HEK293 (cell line): ENCODE data around the gene ITGB6.

ENCODE experiments used
- CTCF ChIA-PET: fragments of 350-600 bp; formaldehyde crosslinking; extraction: SDS; loops from one replicate; lab custom pipeline; 2021; ENCODE audit warnings: antibody characterized with exemption; lab: Yijun Ruan, JAX
- POLR2A ChIA-PET: fragments of 300-600 bp; formaldehyde crosslinking; extraction: SDS; loops from one replicate; lab custom pipeline; 2020; ENCODE audit warnings: antibody characterized with exemption, inconsistent platforms; lab: Yijun Ruan, JAX
- H3K27ac ChIP-seq: fragments of 200-500 bp; sonication (Bioruptor generic); 2 replicates; pipeline ENCODE4 v1.5.1; 2014; ENCODE audit warnings: low read depth, low read length, control low read depth, inconsistent platforms; ENCODE audit errors: extremely low read depth
- H3K36me3 ChIP-seq, 2 experiments: fragments of 200-500 bp in 1 of 2; sonication (Bioruptor generic) in 1 of 2; 1 replicate in 1 of 2; 2 replicates in 1 of 2; pipeline ENCODE4 v1.5.1; 2014 to 2017; ENCODE audit warnings: inconsistent platforms in 2 of 2, low read length in 2 of 2; ENCODE audit not compliant: control insufficient read depth in 2 of 2, insufficient read depth in 1 of 2
- H3K4me1 ChIP-seq: fragments of 200-500 bp; sonication (Bioruptor generic); 2 replicates; pipeline ENCODE4 v1.5.1; 2014; ENCODE audit warnings: mild to moderate bottlenecking, low read length, inconsistent platforms; ENCODE audit not compliant: control insufficient read depth, insufficient read depth
- H3K4me3 ChIP-seq: 2 replicates; pipeline ENCODE4 v1.5.1; 2011; ENCODE audit warnings: low read depth, mild to moderate bottlenecking, control low read depth, low read length, moderate library complexity
- H3K9me3 ChIP-seq: fragments of 200-500 bp; sonication (Bioruptor generic); 2 replicates; pipeline ENCODE4 v1.5.1; 2014; ENCODE audit warnings: low read depth, low read length, inconsistent platforms; ENCODE audit not compliant: control insufficient read depth, insufficient read depth
- BCL11B ChIP-seq: fragments of 450-650 bp; formaldehyde crosslinking; IDR thresholded peaks from 2 replicates; pipeline ENCODE4 v1.5.1; 2016; ENCODE audit warnings: low read depth, missing biosample characterization, missing genetic modification characterization
- CTCF ChIP-seq: fragments of 450-650 bp; formaldehyde crosslinking; IDR thresholded peaks from 2 replicates; pipeline ENCODE4 v1.5.1; 2016; ENCODE audit warnings: missing biosample characterization, missing genetic modification characterization
- GLIS2 ChIP-seq: fragments of 450-650 bp; formaldehyde crosslinking; IDR thresholded peaks from 2 replicates; pipeline ENCODE4 v1.5.1; 2016; ENCODE audit warnings: missing biosample characterization, missing genetic modification characterization
- KLF8 ChIP-seq: fragments of 450-650 bp; formaldehyde crosslinking; IDR thresholded peaks from 2 replicates; pipeline ENCODE4 v1.5.1; 2016; ENCODE audit warnings: missing biosample characterization, missing genetic modification characterization
- OVOL3 ChIP-seq: fragments of 450-650 bp; formaldehyde crosslinking; IDR thresholded peaks from 2 replicates; pipeline ENCODE4 v1.5.1; 2016; ENCODE audit warnings: missing biosample characterization, missing genetic modification characterization
- PRDM10 ChIP-seq: fragments of 450-650 bp; formaldehyde crosslinking; IDR thresholded peaks from 2 replicates; pipeline ENCODE4 v1.5.1; 2016; ENCODE audit warnings: missing biosample characterization, missing genetic modification characterization
- SP3 ChIP-seq: fragments of 450-650 bp; formaldehyde crosslinking; IDR thresholded peaks from 2 replicates; pipeline ENCODE4 v1.5.1; 2016; ENCODE audit warnings: missing biosample characterization, missing genetic modification characterization
- ZBTB7A ChIP-seq: fragments of 450-650 bp; formaldehyde crosslinking; IDR thresholded peaks from 2 replicates; pipeline ENCODE4 v1.5.1; 2016; ENCODE audit warnings: low read depth, missing biosample characterization, missing genetic modification characterization
- ZFP41 ChIP-seq: fragments of 450-650 bp; formaldehyde crosslinking; IDR thresholded peaks from 2 replicates; pipeline ENCODE4 v1.5.1; 2016; ENCODE audit warnings: missing biosample characterization, missing genetic modification characterization, borderline replicate concordance
- ZIC2 ChIP-seq: fragments of 450-650 bp; formaldehyde crosslinking; IDR thresholded peaks from 2 replicates; pipeline ENCODE4 v1.5.1; 2016; ENCODE audit warnings: missing biosample characterization, missing genetic modification characterization
- ZNF112 ChIP-seq: fragments of 450-650 bp; formaldehyde crosslinking; IDR thresholded peaks from 2 replicates; pipeline ENCODE4 v1.5.0; 2017; ENCODE audit warnings: missing biosample characterization, missing genetic modification characterization
- ZNF138 ChIP-seq: fragments of 450-650 bp; formaldehyde crosslinking; IDR thresholded peaks from 2 replicates; pipeline ENCODE4 v1.5.1; 2016; ENCODE audit warnings: missing biosample characterization, missing genetic modification characterization, borderline replicate concordance
- ZNF140 ChIP-seq: fragments of 450-650 bp; formaldehyde crosslinking; IDR thresholded peaks from 2 replicates; pipeline ENCODE4 v1.5.1; 2016; ENCODE audit warnings: missing biosample characterization, missing genetic modification characterization
- ZNF184 ChIP-seq: fragments of 450-650 bp; IDR thresholded peaks from 2 replicates; pipeline ENCODE4 v1.5.1; 2018; ENCODE audit warnings: missing biosample characterization, mild to moderate bottlenecking, missing genetic modification characterization
- ZNF280D ChIP-seq: fragments of 450-650 bp; formaldehyde crosslinking; IDR thresholded peaks from 2 replicates; pipeline ENCODE4 v1.5.1; 2016; ENCODE audit warnings: missing biosample characterization, missing genetic modification characterization
- ZNF311 ChIP-seq: fragments of 450-650 bp; formaldehyde crosslinking; IDR thresholded peaks from 2 replicates; pipeline ENCODE4 v1.5.1; 2017; ENCODE audit warnings: missing biosample characterization, missing genetic modification characterization, borderline replicate concordance
- ZNF555 ChIP-seq: fragments of 450-650 bp; formaldehyde crosslinking; conservative IDR thresholded peaks from 2 replicates; pipeline ENCODE4 v1.5.1; 2017; ENCODE audit warnings: missing biosample characterization, mild to moderate bottlenecking, missing genetic modification characterization, inconsistent platforms
- ZNF596 ChIP-seq: fragments of 450-650 bp; IDR thresholded peaks from 2 replicates; pipeline ENCODE4 v1.5.0; 2018; ENCODE audit warnings: missing biosample characterization, mild to moderate bottlenecking, missing genetic modification characterization, moderate library complexity
- ZNF670 ChIP-seq: fragments of 450-650 bp; formaldehyde crosslinking; IDR thresholded peaks from 2 replicates; pipeline ENCODE4 v1.5.1; 2016; ENCODE audit warnings: missing biosample characterization, missing genetic modification characterization, low read depth
- ZNF792 ChIP-seq: fragments of 450-650 bp; formaldehyde crosslinking; IDR thresholded peaks from 2 replicates; pipeline ENCODE4 v1.5.1; 2016; ENCODE audit warnings: missing biosample characterization, missing genetic modification characterization

ITGB6 gene

GRCh38 chr2:160125828-160126227, 74.2 kb downstream of the ITGB6 start:
- no peaks in the 10 kb centered on the region for H3K36me3 ChIP-seq
- no peaks in the 10 kb centered on the region for H3K9me3 ChIP-seq
- no peak overlapping the region for H3K4me3 ChIP-seq
- H3K27ac ChIP-seq: no peak overlapping the region
- no peaks in the 10 kb centered on the region for H3K4me1 ChIP-seq
- POLR2A ChIA-PET: no interaction called here
- TF ChIP-seq OVOL3 (tag by site-specific recombination): no peak
- no peak for TF ChIP-seq BCL11B
- no peak for TF ChIP-seq ZNF311 (tag by site-specific recombination)
- TF ChIP-seq ZFP41 (tag by site-specific recombination): no peak
- no peak for TF ChIP-seq KLF8 (tag by site-specific recombination)
- no peak for TF ChIP-seq ZNF280D (tag by site-specific recombination)
- TF ChIP-seq ZNF140 (tag by site-specific recombination): no peak
- no peak for TF ChIP-seq ZNF596 (tag by site-specific recombination)
- no peak for TF ChIP-seq PRDM10
- no peak for TF ChIP-seq ZNF184 (tag by site-specific recombination)
- no peak for TF ChIP-seq CTCF (tag by site-specific recombination)
- TF ChIP-seq ZIC2 (tag by site-specific recombination): no peak
- TF ChIP-seq ZNF792: no peak
- TF ChIP-seq ZNF112 (tag by site-specific recombination): no peak
- no peak for TF ChIP-seq ZNF670 (tag by site-specific recombination)
- no peak for TF ChIP-seq SP3
- TF ChIP-seq ZNF138: no peak
- TF ChIP-seq ZBTB7A: no peak
- TF ChIP-seq, all 188 proteins: peak for 0
- CTCF ChIA-PET: no interaction called here

GRCh38 chr2:160125366-160125765, 74.7 kb downstream of the ITGB6 start:
- POLR2A ChIA-PET: no interaction called here
- CTCF ChIA-PET: no interaction called here
- Histone ChIP-seq H3K27ac (no peak overlapping the region), H3K4me1 (no peaks in the 10 kb centered on the region), H3K36me3 (no peaks in the 10 kb centered on the region), H3K4me3 (no peak overlapping the region), H3K9me3 (no peaks in the 10 kb centered on the region)
- no peak for TF ChIP-seq ZNF555
- TF ChIP-seq GLIS2 (tag by site-specific recombination): no peak
